Measurements from ENCODE around the gene INPP5F. TPM values are rescaled to one million over a fixed set of nuclear protein-coding genes. Genes with fewer than 3 reads are reported as not detected.

The INPP5F gene
- total RNA-seq, 1 donor from 2014 or later, result 36.8 TPM

DNA sequence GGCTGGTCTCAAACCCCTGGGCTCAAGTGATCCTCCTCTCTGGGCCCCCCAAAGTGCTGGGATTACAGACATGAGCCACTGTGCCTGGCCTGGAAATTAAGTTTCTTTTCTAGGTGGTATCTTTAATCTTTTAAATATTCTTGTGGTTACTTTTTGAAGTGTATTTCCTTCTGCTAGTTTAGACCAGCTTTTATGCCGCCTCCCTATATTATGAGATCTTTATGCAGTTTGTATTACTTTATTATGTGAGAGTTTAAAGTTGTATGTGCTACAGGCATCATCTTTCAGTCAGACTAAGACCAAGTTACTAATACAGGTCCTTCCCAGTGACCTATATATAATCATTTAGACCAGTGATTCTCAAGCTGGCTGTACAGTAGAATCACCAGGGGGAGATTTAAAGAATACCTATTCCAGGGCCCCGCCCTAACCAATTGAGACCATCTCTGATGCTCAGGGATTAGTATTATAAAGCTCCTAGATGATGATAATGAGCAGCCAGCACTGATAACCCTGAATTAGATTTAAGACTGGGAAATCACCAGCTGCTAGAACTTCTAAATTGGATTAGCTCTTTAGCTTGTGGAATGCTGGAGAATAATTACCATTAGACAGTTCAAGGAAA, 11.3 kb downstream of the INPP5F start:
- H3K4me3 Mint-ChIP-seq (ENCODE audit: unreplicated experiment), result no peak overlapping the region
- H3K4me1 Mint-ChIP-seq (ENCODE audit: unreplicated experiment), result peaks cover 40% of the 10 kb centered on the region
- TF ChIP-seq, protein P1, sequence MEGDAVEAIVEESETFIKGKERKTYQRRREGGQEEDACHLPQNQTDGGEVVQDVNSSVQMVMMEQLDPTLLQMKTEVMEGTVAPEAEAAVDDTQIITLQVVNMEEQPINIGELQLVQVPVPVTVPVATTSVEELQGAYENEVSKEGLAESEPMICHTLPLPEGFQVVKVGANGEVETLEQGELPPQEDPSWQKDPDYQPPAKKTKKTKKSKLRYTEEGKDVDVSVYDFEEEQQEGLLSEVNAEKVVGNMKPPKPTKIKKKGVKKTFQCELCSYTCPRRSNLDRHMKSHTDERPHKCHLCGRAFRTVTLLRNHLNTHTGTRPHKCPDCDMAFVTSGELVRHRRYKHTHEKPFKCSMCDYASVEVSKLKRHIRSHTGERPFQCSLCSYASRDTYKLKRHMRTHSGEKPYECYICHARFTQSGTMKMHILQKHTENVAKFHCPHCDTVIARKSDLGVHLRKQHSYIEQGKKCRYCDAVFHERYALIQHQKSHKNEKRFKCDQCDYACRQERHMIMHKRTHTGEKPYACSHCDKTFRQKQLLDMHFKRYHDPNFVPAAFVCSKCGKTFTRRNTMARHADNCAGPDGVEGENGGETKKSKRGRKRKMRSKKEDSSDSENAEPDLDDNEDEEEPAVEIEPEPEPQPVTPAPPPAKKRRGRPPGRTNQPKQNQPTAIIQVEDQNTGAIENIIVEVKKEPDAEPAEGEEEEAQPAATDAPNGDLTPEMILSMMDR (IDR thresholded peaks at IDR 0.05), result no peak
- H3K27me3 Mint-ChIP-seq (ENCODE audit: unreplicated experiment), result no peaks in the 10 kb centered on the region
- no peaks in the 10 kb centered on the region for H3K9me3 Mint-ChIP-seq (ENCODE audit: unreplicated experiment)
- no peaks in the 10 kb centered on the region for H3K36me3 Mint-ChIP-seq (ENCODE audit: unreplicated experiment)
- no peak for DNase-seq (ENCODE audit: extremely low spot score, unreplicated experiment)
- peak overlapping the region; percentile 87 for H3K27ac Mint-ChIP-seq (ENCODE audit: unreplicated experiment)

- Mint-ChIP-seq H3K4me1 (ENCODE audit: unreplicated experiment) (peaks cover 41% of the 10 kb centered on the region), H3K9me3 (ENCODE audit: unreplicated experiment) (no peaks in the 10 kb centered on the region), H3K36me3 (ENCODE audit: unreplicated experiment) (no peaks in the 10 kb centered on the region), H3K27ac (ENCODE audit: unreplicated experiment) (peak overlapping the region; percentile 87), H3K4me3 (ENCODE audit: unreplicated experiment) (peak overlapping the region; percentile 55), H3K27me3 (ENCODE audit: unreplicated experiment) (no peaks in the 10 kb centered on the region)
- TF ChIP-seq, protein P1 (IDR thresholded peaks at IDR 0.05), result no peak
- no peak for DNase-seq (ENCODE audit: extremely low spot score, unreplicated experiment)
These were observed 12.0 kb downstream of the INPP5F start for GRCh38 chr10:119737823-119738222.

- TF ChIP-seq, protein P1 (IDR thresholded peaks at IDR 0.05), result no peak
- peak overlapping the region; percentile 87 for H3K27ac Mint-ChIP-seq (ENCODE audit: unreplicated experiment)
These were observed 13.1 kb downstream of the INPP5F start for GRCh38 chr10:119738962-119739361.

GRCh38 chr10:119740096-119740495, 14.2 kb downstream of the INPP5F start:
- TF ChIP-seq, protein P1 (IDR thresholded peaks at IDR 0.05), result no peak
- DNase-seq (ENCODE audit: extremely low spot score, unreplicated experiment), result no peak
- H3K4me3 Mint-ChIP-seq (ENCODE audit: unreplicated experiment), result no peak overlapping the region
- peaks cover 42% of the 10 kb centered on the region for H3K4me1 Mint-ChIP-seq (ENCODE audit: unreplicated experiment)
- H3K9me3 Mint-ChIP-seq (ENCODE audit: unreplicated experiment), result no peaks in the 10 kb centered on the region
- H3K36me3 Mint-ChIP-seq (ENCODE audit: unreplicated experiment), result no peaks in the 10 kb centered on the region
- no peaks in the 10 kb centered on the region for H3K27me3 Mint-ChIP-seq (ENCODE audit: unreplicated experiment)
- H3K27ac Mint-ChIP-seq (ENCODE audit: unreplicated experiment), result no peak overlapping the region

More at GRCh38 chr10:119738962-119739361, 13.1 kb downstream of the INPP5F start:
- no peak for DNase-seq (ENCODE audit: extremely low spot score, unreplicated experiment)
- Mint-ChIP-seq H3K9me3 (ENCODE audit: unreplicated experiment) (no peaks in the 10 kb centered on the region), H3K4me1 (ENCODE audit: unreplicated experiment) (peaks cover 50% of the 10 kb centered on the region), H3K27me3 (ENCODE audit: unreplicated experiment) (no peaks in the 10 kb centered on the region), H3K4me3 (ENCODE audit: unreplicated experiment) (no peak overlapping the region), H3K36me3 (ENCODE audit: unreplicated experiment) (no peaks in the 10 kb centered on the region)

DNA sequence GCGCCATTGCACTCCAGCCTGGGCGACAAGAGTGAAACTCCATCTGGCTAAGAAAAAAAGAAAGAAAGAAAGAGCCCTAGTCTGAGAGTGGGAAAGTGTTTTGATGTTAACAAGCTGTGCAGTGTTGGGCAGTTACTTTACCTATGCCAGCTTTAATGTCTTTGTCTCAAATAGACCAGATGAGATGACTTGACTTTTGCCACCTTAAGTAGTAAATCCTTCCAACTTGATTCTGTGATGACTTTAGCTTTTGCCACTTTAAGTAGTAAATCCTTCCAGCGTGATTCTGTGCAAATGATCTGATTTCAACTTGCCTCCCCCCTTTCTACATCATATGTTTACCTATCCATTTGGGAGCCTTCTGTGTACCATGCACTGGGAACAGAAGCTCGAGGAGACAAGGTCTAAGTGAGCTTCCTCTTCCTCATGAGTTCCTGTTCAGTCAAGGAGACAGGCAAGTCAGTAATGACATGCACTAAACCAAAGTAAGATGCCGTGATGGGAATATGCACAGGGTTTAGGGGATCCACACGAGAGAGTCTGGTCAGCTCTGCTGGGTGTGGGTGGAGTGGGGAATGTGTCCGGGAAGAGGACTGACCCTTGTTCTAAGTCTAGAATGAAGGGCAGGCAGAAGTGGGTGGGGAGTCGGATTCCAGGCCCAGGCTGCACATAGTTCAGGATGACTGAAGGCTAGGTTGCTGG, 17.2 kb downstream of the INPP5F start:
- DNase-seq (ENCODE audit: extremely low spot score, unreplicated experiment), result no peak
- H3K4me3 Mint-ChIP-seq (ENCODE audit: unreplicated experiment), result peak overlapping the region; percentile 5
- TF ChIP-seq, protein P1 (IDR thresholded peaks at IDR 0.05), result no peak
- H3K4me1 Mint-ChIP-seq (ENCODE audit: unreplicated experiment), result peaks cover 21% of the 10 kb centered on the region
- no peaks in the 10 kb centered on the region for H3K9me3 Mint-ChIP-seq (ENCODE audit: unreplicated experiment)
- H3K36me3 Mint-ChIP-seq (ENCODE audit: unreplicated experiment), result no peaks in the 10 kb centered on the region
- no peaks in the 10 kb centered on the region for H3K27me3 Mint-ChIP-seq (ENCODE audit: unreplicated experiment)
- H3K27ac Mint-ChIP-seq (ENCODE audit: unreplicated experiment), result peak overlapping the region; percentile 69
